Fibroblast of gingiva (primary cell): ENCODE results near the gene SSBP3.
"Not testable (repeated sequence)": the region's sequence is repeated elsewhere in the genome, so short reads cannot be mapped to it uniquely, and the experiment has no call there.

Source experiments
- DNase-seq: peaks from one replicate; pipeline ENCODE4 v3.0.0-alpha.2; 2011; ENCODE audit warnings: low read depth

The SSBP3 gene

DNA sequence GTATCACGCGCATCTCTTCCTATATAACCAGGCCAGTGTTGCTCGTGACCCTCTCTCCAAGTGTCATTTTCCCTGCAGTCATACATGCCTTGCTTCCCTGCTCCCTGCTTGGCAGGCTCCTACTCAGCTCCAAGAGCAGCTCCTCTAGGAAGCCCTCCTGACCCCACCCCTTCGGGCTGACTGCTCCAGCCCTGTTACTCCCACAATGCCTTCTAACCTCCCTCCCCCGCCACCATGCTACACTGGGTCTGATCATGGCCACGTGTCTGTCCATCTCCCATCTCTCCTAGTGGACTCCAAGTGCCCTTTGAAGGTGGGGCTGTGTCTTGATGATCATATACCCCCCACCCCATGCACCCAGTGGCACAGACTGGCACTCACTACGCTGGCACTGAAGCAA is 161.5 kb downstream of the SSBP3 start:
- no peak for DNase-seq

DNA sequence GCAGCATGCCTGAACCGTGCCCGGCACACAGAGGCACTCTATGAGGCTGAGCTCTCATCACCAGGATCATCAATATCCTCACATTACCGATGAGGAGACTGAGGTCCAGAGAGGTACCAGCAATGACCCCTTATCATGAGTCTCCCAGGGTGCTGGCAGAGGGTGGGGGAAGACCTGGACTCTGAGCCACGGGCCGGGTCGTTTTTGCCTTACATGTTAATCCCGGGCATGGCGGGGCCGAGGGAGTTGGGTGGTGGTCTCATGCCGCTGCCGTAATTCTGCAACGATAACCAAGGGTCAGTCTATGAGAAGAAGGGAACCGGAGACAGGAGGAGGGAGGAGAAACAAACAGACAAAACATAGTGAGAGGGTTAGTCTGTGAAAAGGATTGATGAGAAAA is 163.2 kb downstream of the SSBP3 start:
- no peak for DNase-seq

DNA sequence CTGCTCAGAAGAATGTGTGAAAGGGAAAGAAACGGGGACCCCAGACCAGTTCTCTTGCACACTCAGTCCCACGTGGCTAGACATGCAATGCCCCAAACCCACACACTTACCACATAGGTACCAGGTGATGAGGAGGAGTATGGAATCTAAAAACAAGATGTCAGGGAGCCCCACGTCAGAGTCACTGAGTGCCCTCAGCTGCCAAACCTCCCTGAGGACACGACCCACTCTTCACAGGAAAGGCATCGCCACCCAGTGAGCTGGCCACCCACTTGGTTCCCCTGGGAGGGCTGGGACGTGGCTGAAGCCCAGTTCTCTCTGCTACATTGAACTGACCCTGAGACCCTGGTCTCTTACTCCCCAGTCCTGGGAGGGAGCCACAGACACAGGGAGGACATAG is 164.8 kb downstream of the SSBP3 start:
- no peak for DNase-seq

DNA sequence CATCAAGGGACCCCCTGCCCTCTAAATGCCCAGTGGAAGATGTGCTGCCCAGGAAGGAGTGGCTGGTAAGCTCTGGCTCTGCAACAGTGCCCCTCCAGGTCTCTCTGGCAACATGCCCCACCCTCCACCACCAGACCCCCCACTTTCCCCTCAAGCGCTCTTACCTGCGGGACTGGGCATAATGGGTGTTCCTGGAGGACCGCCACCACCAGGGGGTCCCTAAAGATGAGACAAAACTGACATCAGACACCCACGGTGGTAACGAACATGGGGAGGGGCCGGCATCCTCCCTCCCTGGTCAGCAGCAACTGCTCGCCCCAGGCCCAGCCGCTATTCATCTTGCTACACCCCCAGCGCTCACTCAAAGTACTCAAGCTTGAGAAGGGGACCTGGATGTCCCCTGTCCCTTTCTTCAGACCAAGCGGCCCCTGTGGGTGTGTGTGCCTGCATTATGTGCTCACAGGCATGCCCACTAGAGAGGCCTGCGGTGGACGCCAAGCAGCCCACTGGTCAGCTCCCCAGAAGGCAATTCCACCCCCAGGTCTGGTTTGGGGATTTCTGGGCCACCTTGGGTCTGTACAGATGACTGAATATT is 165.4 kb downstream of the SSBP3 start:
- no peak for DNase-seq

DNA sequence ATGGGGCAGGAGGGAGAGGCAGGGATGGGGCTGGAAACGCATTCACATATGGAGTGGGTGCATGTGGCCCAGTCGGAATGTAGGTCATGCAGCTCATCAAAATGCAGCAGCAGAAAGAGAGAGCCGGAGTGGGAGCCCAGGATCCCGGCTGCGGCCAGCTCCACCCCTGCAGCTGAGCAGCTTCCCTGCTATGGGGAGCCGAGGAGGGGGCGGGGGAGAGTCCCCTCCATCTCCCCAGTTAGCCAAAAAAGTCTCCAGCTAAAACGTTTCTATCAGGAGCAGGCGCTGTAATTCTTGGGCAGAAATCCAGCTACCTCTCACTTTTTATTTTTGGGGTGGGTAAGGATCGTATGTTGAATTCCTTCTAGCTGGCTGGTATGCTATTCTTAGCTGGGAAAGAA is 166.6 kb downstream of the SSBP3 start:
- no peak for DNase-seq

DNA sequence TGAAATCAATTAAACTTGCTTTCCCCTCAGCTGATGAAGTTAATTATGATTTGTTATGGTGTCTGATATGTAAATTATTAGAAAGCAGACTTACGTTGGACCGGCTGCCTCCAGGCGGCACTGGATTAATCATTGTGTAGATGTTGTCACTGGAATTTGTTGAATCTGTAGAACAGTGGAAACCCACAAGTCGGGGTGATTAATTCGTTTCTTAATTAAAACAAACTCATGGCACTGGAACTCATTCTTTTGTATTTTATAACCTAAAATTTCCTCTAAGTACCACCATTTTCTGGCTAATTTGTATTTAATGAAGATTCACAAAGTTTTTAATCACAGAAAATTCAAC is 167.2 kb downstream of the SSBP3 start:
- DNase-seq = no peak

DNA sequence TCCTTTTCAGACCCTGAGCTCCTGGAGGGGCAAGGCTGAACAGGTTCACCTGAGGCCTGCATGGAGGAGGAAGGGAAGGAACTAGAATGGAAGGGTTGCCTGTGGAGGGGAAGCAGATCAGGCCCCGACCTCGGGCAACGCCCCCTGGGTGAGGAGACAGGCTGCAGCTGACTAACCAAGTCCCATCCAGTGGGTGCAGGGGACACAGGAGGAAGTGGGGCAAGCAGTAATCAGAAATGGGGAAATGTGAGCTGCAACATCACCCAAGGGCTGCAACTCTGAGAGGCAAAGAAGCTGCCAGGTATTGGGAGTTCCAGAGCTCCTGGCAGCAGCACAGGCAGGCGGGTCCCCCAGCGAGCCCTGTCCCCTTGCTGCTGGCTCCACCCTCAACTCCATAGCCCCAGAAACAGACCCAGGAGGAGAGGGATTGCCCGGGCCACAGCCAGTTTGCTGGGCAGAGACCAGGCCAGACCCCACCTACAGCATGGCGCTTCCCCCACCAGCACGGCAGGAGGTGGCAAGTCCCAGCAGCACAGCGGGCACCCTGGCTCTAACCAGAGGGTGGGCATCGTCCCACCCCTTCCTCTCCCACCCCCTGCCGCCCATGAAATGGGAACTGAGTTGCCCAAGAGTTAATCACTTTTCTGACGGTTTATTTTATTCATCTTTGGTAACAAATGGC is 167.7 kb downstream of the SSBP3 start:
- DNase-seq = no peak

DNA sequence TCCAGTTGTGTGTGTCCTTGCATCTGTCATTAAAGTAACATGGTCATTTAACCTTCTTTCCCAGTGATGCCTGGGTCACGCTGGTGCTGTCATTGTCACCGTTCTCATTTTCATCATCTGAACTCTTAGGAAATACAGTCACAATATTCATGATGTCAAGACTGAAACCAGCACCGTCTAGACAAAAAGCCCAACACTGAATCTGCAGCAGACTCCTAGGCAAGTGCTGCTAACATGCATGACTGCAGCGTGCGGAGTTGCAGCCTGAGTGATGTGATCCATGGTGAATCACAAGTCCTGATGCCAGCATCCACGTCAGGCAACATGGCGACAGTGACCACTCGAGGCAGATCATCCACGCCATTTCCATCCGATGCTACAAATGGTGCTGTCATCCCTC is 168.6 kb downstream of the SSBP3 start:
- no peak for DNase-seq

DNA sequence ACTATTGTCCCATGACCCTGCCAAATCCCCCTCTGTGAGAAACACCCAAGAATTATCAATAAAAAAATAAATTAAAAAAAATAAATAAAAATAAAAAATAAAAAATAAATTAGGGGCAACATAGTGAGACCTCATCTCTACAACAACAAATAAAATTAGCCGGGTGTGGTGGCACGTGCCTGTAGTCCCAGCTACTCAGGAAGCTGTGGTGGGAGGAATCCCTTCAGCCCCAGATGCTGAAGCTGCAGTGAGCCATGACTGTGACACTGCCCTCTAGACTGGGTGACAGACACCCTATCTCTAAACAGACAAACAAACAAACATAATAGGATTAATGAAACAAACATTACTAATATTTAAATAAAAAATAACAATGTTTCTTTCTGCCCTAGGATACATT is 171.9 kb downstream of the SSBP3 start:
- no peak for DNase-seq

DNA sequence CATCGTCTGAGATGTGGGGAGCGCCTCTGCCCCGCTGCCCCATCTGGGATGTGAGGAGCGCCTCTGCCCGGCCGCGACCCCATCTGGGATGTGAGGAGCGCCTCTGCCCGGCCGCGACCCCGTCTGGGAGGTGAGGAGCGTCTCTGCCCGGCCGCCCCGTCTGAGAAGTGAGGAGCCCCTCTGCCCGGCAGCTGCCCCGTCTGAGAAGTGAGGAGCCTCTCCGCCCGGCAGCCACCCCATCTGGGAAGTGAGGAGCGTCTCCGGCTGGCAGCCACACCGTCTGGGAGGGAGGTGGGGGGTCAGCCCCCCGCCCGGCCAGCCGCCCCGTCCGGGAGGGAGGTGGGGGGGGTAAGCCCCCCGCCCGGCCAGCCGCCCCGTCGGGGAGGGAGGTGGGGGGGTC is 173.0 kb downstream of the SSBP3 start:
- DNase-seq = not testable (repeated sequence)

DNA sequence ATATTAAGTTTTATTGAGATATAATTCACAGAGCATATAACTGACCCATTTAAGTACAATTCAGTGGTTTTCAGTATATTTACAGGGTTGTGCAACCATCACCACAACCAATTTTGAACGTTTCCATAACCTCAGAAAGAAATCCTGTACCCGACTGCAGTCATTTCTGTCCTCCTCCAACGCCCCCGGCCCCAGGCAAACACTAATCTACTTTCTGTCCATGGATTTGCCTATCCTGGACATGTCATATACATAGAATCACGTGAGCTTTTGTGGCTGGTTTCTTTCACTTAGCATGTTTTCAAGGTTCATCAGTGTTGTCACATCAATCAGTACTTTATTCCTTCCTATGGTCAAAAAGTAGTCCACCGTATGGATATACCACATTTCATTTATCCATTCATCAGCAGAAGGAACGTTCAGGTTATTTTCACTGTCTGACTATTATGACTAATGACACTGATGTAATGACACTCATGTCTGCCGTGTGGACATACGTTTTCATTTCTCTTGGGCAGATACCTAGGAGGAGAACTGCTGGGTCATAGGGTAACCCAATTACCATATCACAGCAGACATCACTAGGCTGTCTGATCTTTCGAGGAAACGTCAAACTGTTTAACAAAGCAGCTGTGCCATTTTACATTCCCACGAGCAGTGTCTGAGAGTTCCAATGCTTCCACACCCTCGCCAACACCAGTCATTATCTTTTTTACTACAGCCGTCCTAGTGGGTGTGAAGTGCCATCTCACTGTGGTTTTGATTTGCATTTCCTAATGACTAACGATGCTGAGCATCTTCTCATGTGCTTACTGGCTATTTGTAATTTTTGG is 175.5 kb downstream of the SSBP3 start:
- no peak for DNase-seq

DNA sequence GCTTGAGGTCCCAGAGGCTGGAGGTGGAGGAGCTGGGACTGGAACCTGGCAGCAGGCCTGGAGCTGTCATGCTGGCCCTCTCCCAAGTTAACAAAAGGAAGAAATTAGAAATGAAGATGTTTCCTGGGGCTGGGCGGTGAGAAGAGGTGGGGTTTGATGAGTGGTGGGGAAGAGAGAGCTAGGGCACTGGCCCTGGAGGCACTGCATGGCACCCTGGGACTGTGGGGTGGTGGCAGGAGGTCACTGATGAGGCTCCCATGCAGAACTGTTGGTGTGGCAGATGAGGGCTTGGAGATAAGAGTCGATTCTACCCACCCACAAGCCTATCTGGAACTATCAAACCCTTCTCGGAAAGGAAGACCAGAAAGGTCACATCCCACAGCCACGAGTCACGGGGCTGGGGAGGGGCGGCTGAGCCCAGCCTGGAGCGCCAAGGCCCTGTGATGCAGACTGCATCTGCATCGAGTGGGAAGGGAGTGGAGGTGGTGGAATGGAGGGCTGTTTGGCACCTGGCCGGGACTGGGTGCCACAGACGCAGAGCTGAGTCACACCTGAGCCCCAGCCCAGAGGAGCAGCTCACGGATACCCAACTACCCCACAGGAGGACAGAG is 176.8 kb downstream of the SSBP3 start:
- DNase-seq = peak; percentile 31

DNA sequence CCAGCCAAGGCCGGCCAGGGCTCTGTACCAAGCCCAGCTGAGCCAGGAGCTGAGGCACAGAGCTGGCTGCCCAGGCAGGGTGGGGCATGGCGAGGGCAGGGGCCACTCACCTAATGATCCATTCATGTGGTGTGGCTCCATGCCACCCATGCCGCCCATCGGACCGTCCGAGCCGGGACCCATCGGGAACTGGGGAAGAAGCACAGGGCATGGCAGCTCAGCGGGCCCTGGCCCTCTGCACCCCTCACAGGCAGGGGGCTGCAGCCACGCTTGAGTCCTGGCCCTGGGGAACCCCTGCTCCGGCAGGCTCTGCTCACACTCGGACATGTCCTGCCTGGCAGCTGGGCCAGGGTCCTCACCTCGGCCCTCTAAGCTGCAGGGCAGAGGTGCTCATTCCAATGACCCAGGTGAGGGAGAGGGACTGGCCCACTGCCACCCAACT is 177.5 kb downstream of the SSBP3 start:
- no peak for DNase-seq

DNA sequence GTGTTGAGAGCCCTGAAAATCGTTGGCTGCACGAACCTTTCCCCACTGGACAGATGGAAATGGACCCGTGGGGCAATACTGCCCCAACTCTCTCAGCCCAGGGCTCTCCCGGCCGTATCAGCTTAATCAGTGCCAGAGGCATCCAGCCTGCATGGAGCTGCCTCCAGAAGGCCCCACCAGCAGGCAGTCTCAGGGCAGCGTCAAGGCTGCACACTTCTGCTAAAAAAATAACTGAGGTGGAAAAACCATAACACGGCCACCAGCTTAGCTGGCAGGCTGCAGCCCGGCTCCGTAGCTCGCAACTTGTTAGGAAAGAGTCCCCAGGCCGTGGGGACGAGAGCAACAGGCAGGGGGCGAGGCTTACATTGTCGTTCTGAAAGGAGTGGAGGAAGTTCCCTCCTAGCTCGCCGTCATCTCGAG is 178.3 kb downstream of the SSBP3 start:
- DNase-seq = peak; percentile 10

DNA sequence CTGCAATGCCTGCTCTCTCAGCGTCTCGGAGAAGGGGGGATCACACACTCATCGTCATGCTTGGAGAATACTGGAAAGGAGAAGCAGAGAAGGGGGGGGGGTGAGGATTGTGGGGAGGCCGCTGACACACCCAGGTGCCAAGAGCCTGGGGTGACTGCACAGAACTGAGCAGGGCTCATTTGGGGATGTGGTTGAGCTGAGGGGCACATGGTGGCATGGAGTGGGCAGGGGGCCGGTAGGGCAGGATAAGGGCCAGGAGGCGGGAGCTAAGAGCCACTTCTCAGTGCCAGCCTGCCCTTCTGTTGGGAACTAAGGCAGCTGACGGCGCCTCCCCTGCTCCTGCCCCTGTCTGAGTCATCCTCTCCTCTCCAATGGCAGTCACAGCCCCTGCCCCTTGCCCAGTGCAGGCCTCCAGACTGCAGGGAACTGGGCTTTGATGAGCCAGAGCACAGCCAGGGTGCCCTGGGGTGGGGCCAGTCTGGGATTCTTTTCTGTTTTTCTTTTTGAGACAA is 179.0 kb downstream of the SSBP3 start:
- peak; percentile 66 for DNase-seq

DNA sequence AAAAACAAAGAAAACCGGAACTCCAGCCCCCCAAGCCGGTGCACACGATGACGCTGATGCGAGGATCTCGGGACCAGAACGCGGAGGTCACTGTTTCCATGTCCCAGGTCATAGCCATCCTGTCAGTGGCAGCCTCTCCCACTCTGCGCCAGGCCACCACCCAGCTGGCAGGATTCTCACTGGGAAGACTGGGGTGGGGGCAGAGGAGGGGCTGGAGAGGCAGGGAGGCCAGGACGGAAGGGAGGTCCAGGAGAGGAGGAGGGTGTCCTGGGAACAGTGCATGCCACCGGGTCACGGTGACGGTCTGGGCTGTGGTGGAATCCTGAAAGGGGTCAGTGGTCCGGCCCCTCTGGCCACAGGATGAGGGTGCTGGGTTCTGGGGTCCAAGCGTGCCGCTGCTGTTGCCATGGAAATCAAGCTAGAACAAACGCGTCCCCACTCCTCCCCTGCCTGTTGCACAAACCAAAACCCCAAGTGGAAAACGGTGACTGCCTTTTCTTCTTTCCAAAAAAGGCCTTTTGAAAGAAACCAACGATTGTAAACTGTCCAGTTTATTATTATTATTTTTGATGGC is 180.1 kb downstream of the SSBP3 start:
- no peak for DNase-seq

DNA sequence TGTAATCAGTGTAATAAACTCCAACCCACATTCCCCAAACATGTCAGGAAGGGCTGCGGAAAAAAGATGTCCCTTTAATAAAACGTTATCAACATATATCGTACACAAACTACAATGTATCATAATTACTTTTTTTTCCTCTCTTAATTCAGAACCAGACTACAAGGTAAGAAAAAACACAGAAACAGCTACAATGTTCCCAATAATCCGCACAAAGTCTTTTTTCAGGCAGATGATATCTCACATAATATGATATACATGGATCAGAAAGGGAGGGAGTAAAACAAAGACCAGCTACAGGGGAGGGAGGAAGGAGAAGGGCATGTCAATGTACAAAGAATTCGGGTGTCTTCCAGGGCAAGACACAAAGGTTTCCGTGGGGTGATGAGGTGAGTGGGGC is 180.8 kb downstream of the SSBP3 start:
- DNase-seq = no peak

DNA sequence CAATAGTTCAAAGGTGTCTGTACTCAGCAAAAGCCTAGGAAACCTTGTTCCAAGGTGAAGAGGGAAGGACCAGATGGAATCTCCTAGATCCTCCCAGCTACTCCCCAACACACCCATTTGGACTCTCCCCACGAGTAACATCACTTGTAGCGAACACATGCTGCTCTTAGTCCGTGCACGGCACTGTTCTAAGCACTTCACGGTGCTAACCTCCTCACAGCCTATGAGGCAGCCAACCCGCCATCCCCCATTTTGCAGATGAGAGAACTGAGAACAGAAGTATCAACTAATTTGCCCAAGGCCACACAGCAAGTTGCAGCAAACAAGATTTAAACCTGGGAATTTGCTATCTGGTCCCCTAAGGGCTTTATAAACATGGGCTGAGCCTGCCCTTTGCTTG is 182.0 kb downstream of the SSBP3 start:
- no peak for DNase-seq

DNA sequence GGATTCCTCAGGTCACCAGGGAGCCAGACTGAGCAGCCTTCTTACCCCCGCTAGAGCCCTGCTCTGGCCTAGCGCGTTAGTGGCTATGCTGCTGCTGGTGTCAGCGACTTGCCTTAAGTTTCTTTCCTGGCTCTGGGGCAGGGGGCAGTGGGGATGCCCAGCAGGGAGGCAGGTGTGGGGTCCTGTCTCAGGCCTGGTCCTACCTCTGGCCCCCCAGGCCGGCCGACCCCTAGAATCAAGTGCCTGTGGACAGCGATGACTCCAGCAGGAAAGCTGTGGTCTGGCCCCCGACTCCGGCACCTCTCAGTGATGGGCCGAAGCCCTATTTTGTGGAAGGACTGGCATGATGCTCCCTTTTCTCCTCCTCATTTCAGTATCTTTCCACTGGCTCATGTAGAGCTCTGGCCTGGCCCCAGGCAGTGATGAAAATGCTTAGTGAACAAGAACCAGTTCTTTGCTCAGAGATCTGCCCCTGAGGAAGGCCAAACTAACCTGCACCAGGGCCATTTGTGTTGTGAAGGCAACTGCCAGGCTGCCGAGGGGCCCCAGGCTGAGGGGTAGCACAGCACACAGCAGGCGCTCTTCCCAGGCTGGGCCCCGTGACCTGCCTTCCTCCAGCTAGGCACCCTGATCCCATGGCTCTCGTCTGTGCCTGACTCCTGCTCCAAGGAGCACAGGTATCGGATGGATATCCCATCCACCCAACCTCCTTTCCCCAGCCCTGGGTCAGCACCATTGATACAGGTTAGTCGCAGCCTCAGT is 182.6 kb downstream of the SSBP3 start:
- DNase-seq = no peak

DNA sequence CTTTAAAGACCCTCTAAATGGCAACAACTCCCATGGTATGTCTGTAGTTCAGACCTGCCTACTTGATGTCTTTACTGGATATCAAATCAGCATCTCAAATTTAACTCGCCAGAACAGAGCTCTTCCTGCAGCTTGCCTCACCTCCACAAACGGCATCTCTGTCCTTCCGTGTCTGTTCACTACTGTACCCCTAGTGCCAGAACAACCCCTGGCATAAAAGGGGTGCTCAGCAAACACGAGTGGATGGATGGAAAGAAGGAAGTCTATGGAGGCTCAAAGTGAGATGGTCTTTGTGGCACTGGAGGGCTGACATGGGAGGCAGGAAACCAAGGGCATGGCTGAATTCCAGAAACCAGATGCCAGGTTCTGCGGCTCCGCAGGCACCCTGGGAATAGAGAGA is 183.5 kb downstream of the SSBP3 start:
- no peak for DNase-seq

DNA sequence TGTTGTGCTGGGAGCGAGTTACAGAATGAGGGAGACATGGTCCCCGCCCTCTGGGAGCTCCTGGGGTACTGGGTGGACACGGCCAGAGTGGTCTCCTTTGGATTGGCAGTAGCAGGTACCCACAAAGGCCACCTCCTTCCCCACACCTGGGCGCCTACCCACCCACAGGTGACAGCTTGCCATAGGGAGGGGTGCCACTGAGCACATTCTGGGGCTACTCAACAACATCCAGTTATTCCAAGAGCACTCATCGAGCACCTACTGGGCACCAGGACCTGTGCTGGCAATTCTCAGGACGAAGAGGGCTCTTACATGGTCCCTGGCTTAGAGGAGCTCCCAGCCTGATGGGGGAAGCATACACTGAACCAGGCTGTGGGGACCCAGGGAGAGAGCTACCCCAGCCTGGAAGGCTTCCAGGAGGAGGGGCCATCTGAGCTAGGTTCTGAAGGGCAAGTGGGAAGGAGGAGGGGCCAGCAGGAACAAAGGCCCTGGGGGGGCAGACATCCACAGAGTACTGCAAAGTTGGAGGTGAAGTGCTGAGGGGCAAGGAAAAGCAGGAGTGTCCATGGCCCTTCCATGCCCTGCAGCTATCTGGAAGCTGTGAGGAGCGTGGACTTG is 184.2 kb downstream of the SSBP3 start:
- no peak for DNase-seq
